ENCODE measurements around the gene LRP8.

Gene LRP8

GRCh38 chr1:53328009-53328461 lies at the start of gene LRP8:
Gene LRP8, minus strand, starts transcription at chr1:53328070. Its CDS starts 158 bp downstream, at chr1:53327912.
- peak; percentile 76 for DNase-seq

GRCh38 chr1:53377438-53377841 lies 49.6 kb upstream of the LRP8 start:
- DNase-seq: no peak

GRCh38 chr1:53376742-53377437 lies 49.0 kb upstream of the LRP8 start:
- DNase-seq: peak; percentile 52

GRCh38 chr1:53376041-53376461 lies 48.2 kb upstream of the LRP8 start:
- DNase-seq: peak; percentile 81

- no peak for DNase-seq
Measured at GRCh38 chr1:53375440-53375839, 47.6 kb upstream of the LRP8 start.

GRCh38 chr1:53373246-53373645 lies 45.4 kb upstream of the LRP8 start:
- DNase-seq: no peak

- DNase-seq: no peak
Measured at GRCh38 chr1:53372501-53372951, 44.7 kb upstream of the LRP8 start.

GRCh38 chr1:53371851-53372250 lies 44.0 kb upstream of the LRP8 start:
- no peak for DNase-seq

- no peak for DNase-seq
Measured at GRCh38 chr1:53371121-53371666, 43.3 kb upstream of the LRP8 start.

GRCh38 chr1:53370369-53370961 lies 42.6 kb upstream of the LRP8 start:
- no peak for DNase-seq

- no peak for DNase-seq
Measured at GRCh38 chr1:53369761-53370160, 41.9 kb upstream of the LRP8 start.

- DNase-seq: peak; percentile 24
Measured at GRCh38 chr1:53369034-53369750, 41.3 kb upstream of the LRP8 start.

- DNase-seq: no peak
Measured at GRCh38 chr1:53368314-53369033, 40.6 kb upstream of the LRP8 start.

- DNase-seq: no peak
Measured at GRCh38 chr1:53367503-53368313, 39.8 kb upstream of the LRP8 start.

- no peak for DNase-seq
Measured at GRCh38 chr1:53366901-53367502, 39.1 kb upstream of the LRP8 start.

GRCh38 chr1:53365437-53366063 lies 37.7 kb upstream of the LRP8 start:
- no peak for DNase-seq

GRCh38 chr1:53362851-53363642 lies 35.2 kb upstream of the LRP8 start:
- DNase-seq: no peak

- DNase-seq: no peak
Measured at GRCh38 chr1:53362270-53362669, 34.4 kb upstream of the LRP8 start.

- no peak for DNase-seq
Measured at GRCh38 chr1:53361541-53361961, 33.7 kb upstream of the LRP8 start.

GRCh38 chr1:53359934-53360276 lies 32.0 kb upstream of the LRP8 start:
- no peak for DNase-seq
